ENCODE results near the gene ZBTB2.

GRCh38 chr6:151358475-151358874 lies 32.9 kb downstream of the ZBTB2 start:
- no peak for TF ChIP-seq CTCF (IDR thresholded peaks at IDR 0.05)
- no peak for TF ChIP-seq POLR2AphosphoS5 (IDR thresholded peaks at IDR 0.05; ENCODE audit: low read depth, low read length)
